NB4 (cell line): ENCODE results near the gene PSKH1.

Experiments used
- POLR2A ChIP-seq: IDR thresholded peaks from 2 replicates; pipeline ENCODE4 v1.6.1; 2011; ENCODE audit warnings: mild to moderate bottlenecking; ENCODE audit not compliant: insufficient read length; ENCODE audit errors: extremely low read depth
- TF ChIP-seq, protein P1 (sequence below): IDR thresholded peaks from one replicate; pipeline ENCODE4 v1.5.1; 2012; ENCODE audit warnings: low read depth, low read length

- TF ChIP-seq POLR2A, result no peak
- TF ChIP-seq, protein P1, sequence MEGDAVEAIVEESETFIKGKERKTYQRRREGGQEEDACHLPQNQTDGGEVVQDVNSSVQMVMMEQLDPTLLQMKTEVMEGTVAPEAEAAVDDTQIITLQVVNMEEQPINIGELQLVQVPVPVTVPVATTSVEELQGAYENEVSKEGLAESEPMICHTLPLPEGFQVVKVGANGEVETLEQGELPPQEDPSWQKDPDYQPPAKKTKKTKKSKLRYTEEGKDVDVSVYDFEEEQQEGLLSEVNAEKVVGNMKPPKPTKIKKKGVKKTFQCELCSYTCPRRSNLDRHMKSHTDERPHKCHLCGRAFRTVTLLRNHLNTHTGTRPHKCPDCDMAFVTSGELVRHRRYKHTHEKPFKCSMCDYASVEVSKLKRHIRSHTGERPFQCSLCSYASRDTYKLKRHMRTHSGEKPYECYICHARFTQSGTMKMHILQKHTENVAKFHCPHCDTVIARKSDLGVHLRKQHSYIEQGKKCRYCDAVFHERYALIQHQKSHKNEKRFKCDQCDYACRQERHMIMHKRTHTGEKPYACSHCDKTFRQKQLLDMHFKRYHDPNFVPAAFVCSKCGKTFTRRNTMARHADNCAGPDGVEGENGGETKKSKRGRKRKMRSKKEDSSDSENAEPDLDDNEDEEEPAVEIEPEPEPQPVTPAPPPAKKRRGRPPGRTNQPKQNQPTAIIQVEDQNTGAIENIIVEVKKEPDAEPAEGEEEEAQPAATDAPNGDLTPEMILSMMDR, result no peak
These were observed 54.0 kb downstream of the PSKH1 start for GRCh38 chr16:67946966-67947558.
